Suprapubic skin (tissue), 3 donors: Measurements from ENCODE around the gene TCERG1L.

Experiments used
- CTCF ChIP-seq, 2 donors: fragments of 200-600 bp in 1 of 2; fragments of 450-650 bp in 1 of 2; sonication (generic) in 1 of 2; IDR thresholded peaks; one replicate each; pipeline ENCODE4 v1.5.1; 2016 to 2019; ENCODE audit warnings: antibody characterized with exemption in 2 of 2, mild to moderate bottlenecking in 1 of 2, moderate library complexity in 1 of 2
- POLR2AphosphoS5 ChIP-seq, 3 donors: sonication (generic); formaldehyde crosslinking; IDR thresholded peaks; one replicate each; pipeline ENCODE4 v1.6.1; 2017; ENCODE audit warnings: antibody characterized with exemption in 3 of 3

DNA sequence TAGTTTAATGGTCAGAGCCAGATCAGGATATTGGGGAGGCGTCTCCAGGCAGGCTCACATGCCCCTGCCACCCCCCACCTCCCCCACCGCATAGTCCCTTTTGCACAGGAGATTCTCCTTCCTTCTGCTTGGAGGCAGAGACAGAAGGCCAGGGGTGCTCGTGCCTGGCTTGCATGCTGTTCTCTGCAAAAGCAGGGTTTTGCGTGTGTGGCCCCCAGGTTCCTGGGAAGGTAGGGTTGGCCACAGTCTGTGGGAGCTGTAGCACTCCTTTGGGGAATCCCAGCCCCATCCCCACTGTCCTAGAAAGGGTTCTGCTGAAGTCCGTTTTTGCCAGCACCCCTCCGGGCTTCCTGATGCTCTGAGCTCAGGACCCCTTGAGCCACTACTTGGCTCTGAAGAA is 1.9 kb upstream of the TCERG1L start:
- TF ChIP-seq CTCF (IDR thresholded peaks at IDR 0.05) (no peak), POLR2AphosphoS5 (IDR thresholded peaks at IDR 0.05) (no peak)
